Parathyroid adenoma (tissue), 2 donors: ENCODE measurements around the gene SH3D19.

Experiments used
- H2AFZ ChIP-seq: fragments of 300-600 bp; sonication (generic); one replicate; pipeline ENCODE4 v1.7.0; 2017; ENCODE audit warnings: antibody characterized with exemption, mild to moderate bottlenecking
- H3K27ac ChIP-seq: fragments of 300-600 bp; sonication (generic); one replicate; pipeline ENCODE4 v1.7.0; 2017
- H3K27me3 ChIP-seq: fragments of 300-600 bp; sonication (generic); one replicate; pipeline ENCODE4 v1.7.0; 2017; ENCODE audit warnings: low read length; ENCODE audit not compliant: control insufficient read depth, insufficient read depth
- H3K36me3 ChIP-seq: fragments of 300-600 bp; sonication (generic); one replicate; pipeline ENCODE4 v1.7.0; 2017; ENCODE audit warnings: low read length; ENCODE audit not compliant: control insufficient read depth, insufficient read depth
- H3K4me1 ChIP-seq: fragments of 300-600 bp; sonication (generic); one replicate; pipeline ENCODE4 v1.7.0; 2017; ENCODE audit warnings: control low read depth
- H3K4me2 ChIP-seq: fragments of 300-600 bp; sonication (generic); one replicate; pipeline ENCODE4 v1.7.0; 2017; ENCODE audit warnings: low read length
- H3K4me3 ChIP-seq: fragments of 300-600 bp; sonication (generic); one replicate; pipeline ENCODE4 v1.7.0; 2017; ENCODE audit warnings: low read depth, low read length
- H3K79me2 ChIP-seq: fragments of 300-600 bp; sonication (generic); one replicate; pipeline ENCODE4 v1.7.0; 2017; ENCODE audit warnings: control low read depth
- H3K9ac ChIP-seq: fragments of 300-600 bp; sonication (generic); one replicate; pipeline ENCODE4 v1.7.0; 2017; ENCODE audit warnings: mild to moderate bottlenecking
- H3K9me3 ChIP-seq: fragments of 300-600 bp; sonication (generic); one replicate; pipeline ENCODE4 v1.7.0; 2017; ENCODE audit warnings: low read length; ENCODE audit not compliant: control insufficient read depth
- TF ChIP-seq, protein P1 (sequence below): fragments of 300-600 bp; sonication (generic); IDR thresholded peaks from one replicate; pipeline ENCODE4 v1.7.0; 2017; ENCODE audit warnings: antibody characterized with exemption, mild to moderate bottlenecking
- donor health status: primary hyperparathyroidism.

SH3D19 gene

DNA sequence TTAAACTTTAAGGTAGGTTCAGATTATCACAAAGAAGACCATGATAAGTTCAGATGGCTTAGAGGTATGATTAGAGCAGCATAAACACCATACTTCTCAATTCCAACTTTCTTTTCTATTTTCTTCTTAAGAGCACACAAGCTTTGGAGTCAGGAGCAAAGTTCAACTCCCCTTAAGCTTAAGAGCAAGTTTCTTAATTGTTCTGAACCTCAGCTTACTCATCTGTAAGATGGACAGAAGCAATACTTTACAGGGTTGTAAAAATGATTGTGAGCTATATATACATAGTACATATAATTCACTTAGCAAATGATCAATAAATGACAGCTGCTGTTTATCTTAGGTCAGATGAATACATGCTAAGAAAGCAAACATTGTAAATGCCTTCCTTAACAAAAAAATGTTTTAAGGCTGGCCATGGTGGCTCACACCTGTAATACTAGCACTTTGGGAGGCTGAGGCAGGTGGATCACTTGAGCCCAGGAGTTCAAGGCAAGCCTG, 250.9 kb downstream of the SH3D19 start:
- TF ChIP-seq, protein P1, sequence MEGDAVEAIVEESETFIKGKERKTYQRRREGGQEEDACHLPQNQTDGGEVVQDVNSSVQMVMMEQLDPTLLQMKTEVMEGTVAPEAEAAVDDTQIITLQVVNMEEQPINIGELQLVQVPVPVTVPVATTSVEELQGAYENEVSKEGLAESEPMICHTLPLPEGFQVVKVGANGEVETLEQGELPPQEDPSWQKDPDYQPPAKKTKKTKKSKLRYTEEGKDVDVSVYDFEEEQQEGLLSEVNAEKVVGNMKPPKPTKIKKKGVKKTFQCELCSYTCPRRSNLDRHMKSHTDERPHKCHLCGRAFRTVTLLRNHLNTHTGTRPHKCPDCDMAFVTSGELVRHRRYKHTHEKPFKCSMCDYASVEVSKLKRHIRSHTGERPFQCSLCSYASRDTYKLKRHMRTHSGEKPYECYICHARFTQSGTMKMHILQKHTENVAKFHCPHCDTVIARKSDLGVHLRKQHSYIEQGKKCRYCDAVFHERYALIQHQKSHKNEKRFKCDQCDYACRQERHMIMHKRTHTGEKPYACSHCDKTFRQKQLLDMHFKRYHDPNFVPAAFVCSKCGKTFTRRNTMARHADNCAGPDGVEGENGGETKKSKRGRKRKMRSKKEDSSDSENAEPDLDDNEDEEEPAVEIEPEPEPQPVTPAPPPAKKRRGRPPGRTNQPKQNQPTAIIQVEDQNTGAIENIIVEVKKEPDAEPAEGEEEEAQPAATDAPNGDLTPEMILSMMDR: no peak
- no peak overlapping the region for H3K4me2 ChIP-seq

More for the DNA sequence above, 250.9 kb downstream of the SH3D19 start:
- H3K79me2 ChIP-seq: no peaks in the 10 kb centered on the region
- H3K4me3 ChIP-seq: no peak overlapping the region
- no peaks in the 10 kb centered on the region for H3K9me3 ChIP-seq
- H3K4me1 ChIP-seq: no peaks in the 10 kb centered on the region
- no peak overlapping the region for H3K9ac ChIP-seq
- no peaks in the 10 kb centered on the region for H3K36me3 ChIP-seq
- no peak overlapping the region for H2AFZ ChIP-seq
- no peak overlapping the region for H3K27ac ChIP-seq
- H3K27me3 ChIP-seq: no peaks in the 10 kb centered on the region
